HG02642 (cell line): ENCODE measurements around the gene TRAIP.

Experiments used
- ATAC-seq: cut with Tn5 transposase; IDR thresholded peaks from one replicate; pipeline ENCODE4 v1.9.1; 2021; ENCODE audit warnings: mild to moderate bottlenecking; ENCODE audit not compliant: unreplicated experiment, poor library complexity

TRAIP gene

DNA sequence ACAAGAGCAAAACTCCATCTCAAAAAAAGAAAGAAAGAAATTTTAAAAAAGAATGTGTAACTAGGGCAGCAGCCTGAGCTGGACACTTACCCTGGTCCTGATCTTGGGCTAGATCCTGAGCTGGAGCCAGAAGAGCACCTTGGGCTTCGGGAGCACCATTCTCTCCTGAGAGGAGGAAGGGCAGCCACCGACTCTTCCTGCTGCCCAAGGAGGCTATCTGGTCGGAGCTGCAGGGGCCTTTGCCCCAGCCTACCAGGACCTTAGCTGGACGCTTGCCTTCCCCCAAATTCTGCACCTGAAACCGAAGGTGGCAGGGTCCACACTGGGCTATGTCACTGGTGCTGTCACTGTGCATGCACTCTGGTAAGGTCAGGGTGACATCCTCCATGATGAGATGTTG lies 20.2 kb upstream of the TRAIP start:
- ATAC-seq = no peak

DNA sequence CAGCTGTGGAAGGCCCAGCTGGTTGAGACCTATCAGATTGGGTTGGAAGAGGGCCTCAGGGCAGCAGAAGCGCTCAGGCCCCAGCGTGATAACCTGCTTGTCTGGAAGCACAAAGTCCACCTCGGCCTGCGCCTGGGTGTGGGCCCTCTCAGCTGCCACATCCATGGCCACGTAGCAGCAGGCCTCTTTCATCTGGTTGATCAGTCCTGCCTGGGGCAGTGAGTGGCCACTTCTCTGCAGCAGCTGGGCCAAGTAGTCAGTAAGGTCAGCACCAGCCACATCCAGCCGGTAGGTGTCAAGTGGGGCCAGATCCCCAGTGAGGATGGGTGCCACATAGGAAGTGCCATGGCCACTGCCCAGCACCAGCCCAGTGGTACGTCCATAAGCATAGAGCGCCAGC lies 17.3 kb upstream of the TRAIP start:
- no peak for ATAC-seq

DNA sequence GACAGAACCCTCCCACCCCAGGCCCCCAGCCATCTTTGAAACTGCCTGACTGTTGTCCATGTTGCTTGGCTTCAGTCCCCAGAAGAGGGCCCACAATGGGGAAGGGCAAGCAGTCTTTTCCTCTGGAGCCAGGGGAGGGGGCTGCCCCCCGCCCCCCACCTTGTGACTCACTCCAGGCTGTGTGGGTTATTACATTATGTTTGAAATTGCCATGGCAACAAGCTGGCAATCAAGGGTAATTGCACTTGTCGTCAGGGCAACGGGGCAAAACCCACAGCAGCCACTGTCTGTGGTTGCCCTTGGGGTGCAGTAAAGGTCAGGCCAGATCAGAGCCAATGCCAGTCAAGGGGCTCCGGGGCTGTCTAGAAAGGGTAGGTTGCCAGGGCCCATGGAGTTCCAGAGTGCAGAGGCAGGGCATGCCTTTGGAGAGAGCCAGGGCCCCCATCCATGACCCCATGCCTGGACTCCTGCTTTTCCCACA lies 16.5 kb upstream of the TRAIP start:
- ATAC-seq = no peak

DNA sequence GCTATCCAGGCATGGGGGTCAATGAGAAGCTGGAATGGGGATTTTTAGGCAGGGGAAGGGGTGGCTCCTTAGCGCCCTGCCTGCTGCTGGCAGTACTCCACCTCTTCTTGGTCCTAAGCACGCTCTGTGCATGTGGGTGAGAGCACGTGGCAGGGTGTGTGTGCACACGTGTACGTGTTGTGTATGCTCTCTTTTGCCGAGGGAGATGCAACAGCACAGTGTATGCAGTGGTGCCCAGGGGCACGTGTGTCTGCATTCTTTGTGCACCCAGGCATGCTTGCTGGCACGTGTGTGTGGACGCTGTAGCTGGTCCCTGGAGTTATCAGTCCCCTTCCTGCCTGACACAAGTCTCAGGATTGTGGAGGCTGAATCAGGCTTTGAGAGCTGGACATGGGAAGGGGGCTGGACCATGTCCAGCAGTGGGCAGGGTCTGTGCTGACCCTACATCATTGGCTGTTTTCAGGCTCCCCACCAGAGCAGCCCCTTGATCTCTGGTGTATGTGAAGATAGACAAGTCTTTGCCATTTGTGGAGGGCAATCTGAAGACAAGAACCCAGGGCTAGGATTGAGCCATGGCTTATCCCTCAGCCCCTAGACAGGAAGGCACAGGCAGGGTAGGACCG lies 15.3 kb upstream of the TRAIP start:
- ATAC-seq = no peak

DNA sequence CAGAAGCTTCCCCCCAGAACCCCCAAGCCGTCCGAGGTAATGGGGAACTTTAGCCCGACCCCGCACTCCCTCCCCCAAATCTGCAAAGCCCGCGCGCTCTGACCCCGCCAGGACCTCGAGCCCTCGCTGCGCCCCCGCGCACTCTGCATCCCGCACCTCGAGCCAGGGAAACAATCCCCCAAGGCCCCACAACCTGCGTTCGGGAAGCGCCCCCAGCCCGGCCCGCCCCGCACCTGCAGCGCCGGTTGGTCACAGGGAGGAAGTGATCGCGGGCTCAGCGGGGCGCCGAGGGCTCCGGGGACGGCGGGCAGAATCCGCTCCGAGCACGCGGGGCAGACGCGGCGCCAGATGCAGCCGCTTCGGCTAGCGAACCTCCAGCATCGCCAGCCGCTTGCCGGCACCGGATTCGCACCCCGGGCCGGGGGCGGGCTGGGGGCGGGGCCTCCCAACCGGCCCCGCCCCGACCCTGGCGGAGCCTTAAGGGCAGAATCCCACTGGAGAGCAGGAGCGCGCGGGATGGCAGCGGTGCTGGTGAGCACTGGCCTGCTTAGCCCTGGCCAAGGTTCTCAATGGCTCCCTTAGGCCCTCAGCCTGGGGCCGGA lies 13.3 kb upstream of the TRAIP start, which contains the start of gene CAMKV:
Gene CAMKV (minus strand): TSS at position 382 of the 602 bp plus-strand sequence. CDS start 7,518 bp downstream, outside the sequence.
- ATAC-seq = no peak

DNA sequence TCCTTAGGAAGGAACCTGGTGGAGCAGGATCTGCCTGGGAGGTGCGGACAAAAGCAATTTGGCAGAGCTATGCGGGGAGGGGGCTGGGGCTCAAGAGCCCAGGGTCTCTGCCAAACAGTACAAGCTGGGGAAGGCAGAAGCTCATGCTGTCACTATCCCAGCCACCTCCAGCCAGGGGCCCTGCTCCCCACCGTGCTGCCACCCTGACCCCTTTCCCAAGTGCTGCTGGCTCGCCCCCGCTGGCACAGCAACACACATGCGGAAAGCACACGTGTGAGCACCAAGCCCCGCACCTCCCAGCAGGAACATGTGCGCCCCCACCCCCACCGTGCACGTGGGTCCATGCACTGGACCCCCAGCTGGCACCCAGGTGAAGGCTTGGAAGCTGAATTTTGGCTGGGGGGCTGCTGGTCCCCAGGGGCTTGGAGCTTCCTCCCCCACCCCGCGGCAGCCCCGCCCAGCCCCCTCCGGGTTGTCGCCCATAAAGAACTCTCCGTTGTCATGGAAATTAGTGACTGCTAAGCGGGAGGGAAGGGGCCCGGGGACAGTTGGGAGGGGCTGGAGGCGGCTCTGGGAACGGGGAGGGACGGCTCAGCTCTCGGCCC lies 12.6 kb upstream of the TRAIP start:
- ATAC-seq = no peak

DNA sequence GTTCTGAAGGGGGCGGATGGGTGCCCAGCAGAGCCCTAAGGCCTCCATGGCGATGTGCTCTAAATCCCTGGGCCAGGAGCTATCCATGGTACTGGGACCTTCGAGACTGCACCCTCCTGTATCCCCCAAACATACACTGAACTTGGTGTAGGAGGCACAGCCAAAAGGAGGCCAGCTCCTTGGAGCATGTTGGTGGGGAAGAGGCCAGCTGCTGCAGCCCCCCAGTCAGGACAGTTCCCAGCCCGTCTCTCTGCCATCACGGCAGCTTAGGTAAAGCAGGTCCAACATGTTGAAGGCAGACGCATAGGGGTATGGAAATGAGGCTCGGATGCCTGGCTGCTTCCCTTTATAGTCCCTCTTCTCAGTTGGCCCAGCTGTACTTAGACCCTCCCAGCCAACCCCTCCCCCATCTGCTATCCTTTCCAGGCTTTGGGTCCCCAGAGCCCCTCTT lies 11.5 kb upstream of the TRAIP start:
- no peak for ATAC-seq

DNA sequence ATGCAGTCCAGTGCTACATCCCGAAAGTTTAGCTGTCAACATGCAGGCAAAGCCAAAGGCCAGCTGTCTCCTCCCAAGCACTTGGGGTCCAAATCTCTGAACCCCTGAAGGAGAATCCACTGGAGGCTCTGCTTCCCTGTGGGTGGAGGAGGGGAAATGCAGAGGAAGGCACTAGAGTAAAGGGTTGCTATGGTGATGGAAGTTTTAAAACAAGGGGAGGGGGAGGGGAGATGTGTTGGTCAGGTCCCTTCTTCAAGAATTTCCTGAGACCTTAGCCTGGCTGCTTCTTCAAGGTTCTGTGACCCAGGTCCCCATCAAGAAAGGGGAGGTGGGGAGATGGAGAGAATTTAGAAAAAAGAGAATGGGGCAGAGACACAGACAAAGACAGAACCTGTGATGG lies 11.0 kb upstream of the TRAIP start:
- no peak for ATAC-seq

DNA sequence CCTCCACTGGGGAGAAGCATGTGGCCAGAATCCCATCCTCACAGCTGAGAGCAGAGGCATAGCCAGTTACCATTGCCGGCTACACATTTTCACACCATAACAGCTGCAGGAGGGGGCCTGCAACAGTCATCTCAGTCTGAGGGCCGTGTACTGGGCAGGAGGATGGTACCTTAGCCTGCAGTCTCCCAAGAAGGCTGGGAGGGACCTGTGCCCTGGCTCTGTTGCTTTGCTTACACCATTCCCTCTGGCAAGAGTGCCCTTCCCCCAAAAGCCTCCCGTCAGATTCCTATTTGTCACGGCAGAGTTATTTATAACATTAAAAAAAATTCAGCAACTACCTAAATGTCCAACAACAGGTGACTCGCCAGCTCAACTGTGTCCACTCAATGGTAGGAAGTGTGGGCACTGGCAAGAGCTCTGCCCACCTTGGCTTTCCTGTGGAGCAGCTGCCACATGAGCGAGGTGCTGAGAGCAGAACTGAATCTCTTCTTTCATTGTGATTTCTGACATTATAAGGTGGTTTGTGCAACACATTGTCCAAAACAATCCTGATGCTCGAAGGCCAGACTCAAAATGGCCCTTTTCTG lies 8.9 kb upstream of the TRAIP start:
- ATAC-seq = no peak

DNA sequence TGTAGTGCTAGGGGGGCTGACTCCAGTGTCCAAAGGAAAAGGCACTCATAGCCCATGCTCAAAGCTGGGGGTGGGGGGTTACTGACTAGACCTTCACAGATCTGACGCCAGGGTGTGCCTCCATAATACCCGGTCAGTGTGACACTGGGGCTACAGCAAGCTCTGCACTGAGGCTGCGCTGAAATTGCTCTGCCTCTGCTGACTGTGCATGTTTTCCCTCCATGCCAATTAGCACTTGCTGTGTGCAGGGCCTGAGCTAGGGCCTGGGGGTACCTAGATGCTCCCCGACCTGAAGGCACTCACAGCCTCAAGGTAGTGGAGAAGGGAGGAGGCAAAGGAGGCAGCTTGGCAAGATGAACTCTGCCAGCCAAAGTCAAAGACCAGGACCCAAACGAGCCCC lies 8.1 kb upstream of the TRAIP start:
- ATAC-seq = no peak

DNA sequence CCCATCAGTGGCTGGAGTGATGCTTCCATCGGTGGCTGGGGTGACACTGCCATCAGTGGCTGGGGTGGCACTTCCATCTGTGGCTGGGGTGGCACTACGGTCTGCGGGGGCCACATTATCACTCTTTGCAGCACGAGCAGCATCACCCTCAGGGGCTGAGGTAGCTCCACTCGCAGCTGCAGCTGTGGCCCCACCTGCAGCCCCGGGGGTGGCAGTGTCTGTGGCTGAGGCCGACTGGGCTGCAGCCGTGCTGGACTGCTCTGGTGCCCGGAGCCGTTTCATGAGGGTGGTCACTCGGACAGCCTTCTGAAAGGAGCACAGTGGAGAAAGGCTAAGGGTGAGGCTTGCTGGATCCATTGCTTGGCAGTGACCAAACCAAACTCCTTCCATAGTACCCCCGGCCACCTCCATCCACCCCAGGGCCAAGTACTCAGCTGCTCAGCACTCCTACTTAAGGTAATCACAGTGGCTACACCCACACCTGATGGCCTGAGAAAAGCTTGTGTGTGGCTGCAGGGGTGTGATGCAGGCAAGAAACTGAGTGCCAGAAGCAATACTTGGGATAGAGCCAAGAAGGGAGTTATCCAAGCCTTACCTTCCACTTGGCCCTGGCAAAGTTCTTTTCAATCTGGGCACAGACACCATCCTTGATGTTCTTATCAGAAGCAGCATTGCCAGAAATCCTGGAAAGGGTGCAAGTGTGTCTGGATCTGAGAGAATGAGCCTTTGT lies 3.4 kb upstream of the TRAIP start:
- no peak for ATAC-seq

DNA sequence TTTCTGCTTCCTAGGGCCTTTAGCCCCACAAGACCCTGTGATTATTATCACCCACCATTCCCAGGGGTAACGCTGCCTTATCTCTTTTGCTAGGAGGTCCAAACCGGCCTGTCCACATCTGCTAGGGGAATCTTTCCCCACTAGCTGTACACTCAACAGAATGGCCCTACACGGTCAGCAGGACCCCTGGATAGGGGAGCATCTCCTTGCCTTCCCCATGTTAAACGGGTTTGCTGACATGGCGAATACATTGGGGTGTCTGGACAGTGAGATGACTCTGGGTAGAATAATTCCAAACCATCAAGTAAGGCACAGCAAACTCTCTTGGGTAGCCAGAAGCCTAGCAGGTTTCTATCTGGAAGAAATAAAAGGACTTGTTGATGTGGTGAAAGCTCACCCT lies 702 bp downstream of the TRAIP start:
- no peak for ATAC-seq

DNA sequence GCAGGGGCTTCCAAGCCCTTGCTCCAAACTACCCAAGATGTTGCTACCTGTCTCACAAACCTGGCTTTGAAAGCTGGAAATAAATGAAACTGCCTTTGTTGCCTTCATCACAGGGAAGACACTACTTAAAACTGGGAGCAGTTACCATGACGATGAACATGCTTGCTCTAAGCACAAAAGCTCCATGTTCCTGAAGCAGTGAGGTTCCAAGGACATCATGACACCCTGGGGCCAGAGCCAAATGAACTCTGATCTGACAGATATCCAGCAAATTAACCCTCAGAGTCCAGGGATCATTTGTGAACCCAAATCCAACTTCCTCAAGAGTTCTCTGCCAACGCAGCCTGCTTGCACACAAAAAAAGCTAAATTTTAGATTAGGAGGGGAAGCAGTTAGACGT lies 10.7 kb downstream of the TRAIP start:
- ATAC-seq = no peak

DNA sequence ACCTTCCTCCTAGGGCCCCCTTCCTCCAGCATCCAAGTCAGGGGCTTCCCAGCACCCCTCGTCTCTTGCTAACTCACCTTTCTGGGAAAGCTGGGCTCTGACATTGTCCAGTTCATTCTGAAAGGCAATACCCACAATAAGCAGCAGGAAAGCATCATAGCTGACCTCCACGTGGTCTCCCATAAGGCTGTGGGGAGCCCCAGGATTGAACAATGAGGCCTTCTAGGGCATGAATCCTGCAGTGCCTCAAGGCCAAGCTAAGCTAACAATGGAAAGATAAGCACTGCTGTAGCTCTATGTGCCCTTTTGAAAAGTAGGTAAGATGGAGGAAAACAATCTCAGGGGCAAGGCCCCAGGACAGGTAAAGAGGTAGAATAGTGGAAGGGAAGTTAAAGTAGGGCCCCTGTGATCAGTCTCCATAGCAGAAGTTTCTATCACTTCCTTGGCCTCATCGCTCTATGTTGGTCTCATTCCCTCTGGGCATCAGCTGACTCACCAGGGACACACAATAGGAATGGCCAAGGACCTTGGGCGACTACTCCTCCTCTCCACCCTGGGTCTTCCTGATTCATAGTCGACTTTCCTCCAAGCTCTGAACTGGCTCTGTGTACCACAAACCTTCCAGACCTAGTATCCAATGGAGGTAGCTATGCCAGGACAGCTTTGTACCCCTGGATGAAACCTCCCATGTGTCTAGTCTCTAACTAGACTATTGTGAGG lies 11.7 kb downstream of the TRAIP start:
- no peak for ATAC-seq

DNA sequence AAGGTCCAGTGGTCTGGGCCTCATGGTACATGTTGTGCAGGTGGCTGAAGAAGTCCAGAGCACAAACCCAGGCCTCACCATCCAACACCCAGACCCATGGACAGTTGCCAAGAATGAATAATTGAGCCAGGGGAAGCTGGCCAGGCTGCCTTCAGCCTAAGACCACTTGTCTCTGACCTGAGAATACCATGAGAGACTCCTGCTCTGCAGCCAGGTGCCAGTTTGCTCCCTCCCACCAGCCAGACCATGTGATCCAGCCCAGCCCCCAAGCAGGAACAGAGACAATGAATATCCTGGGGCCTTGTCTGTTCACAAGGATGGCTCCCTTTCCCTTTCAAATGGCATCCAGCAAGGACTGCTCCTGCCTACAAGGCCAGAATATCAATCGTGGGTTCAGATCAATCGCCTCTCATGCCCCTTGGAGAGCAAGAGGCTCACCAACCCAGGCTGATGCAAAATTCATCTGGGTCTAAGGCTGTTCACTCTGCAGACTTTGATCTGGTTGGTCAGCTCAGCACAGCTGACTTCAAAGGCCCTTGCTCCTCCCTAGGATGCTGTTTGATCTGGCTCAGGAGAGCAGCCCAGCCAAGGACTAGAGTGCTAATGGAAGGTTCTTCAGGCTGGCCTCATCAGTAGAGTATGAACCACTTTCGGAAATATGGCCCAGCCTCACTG lies 13.4 kb downstream of the TRAIP start:
- no peak for ATAC-seq

DNA sequence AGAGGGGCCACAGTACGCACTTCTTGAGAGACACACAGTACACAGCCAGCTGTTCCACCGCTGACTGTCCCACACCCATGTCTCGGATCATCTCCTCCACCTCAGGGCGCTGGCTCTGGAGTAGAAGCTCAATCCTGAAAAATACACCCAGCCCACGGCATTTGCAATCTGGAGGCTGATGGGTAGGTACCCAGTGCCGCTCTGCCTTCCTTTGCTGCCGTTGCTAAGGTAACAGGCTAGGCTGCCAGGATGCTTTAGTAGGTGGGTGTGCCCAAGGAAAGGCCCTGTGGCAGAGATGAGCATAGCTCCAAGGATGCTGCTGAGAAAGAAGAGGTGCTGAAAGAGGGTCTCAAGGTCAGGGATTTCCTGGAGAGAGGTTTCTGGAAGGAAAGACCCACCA lies 14.6 kb downstream of the TRAIP start:
- no peak for ATAC-seq

DNA sequence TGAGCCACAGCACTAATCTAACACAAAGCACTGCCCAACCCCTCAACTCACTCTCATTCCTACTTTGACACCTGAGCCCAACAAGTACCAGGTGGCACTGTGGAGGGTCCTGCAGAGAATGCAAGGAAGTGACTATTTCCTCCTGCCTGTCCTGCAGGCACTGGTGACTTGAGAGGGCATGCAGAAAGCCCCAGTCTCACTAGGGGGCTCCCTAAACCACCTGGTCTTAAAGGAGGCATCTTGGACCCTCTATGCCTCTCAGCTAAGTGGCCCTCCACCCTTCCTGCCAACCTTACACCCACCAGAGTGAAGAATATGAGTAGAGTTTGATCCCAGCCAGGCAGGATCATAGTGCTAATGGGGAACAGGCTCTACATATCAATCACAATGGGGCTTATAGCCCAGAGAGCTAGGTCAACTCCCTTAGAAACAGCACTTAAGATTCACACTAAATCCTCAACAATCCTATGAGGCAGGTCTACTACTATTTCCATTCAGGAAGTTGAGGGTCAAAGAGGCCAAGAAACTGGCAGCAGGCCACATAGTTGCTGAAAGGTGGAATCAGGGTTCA lies 15.2 kb downstream of the TRAIP start:
- ATAC-seq = no peak

DNA sequence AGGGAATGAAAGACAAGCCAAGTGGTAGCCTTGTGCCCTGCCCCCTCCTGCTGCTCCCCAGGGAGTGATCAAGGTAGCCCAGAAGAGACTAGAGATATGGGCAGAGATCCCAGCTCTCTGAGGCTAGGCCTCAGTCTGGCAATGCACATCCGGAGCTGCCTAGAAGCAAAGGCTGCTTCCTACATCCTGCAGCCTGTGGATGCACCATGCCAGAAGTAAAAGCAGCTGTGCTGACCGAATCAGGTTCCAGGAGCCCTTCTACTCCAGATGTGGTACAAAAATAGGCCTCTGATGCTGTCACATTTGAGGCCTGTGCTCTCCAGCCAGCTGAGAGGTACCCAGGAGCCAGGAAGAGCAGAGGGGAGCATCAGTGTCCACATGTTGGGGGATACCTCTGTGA lies 16.0 kb downstream of the TRAIP start:
- no peak for ATAC-seq

DNA sequence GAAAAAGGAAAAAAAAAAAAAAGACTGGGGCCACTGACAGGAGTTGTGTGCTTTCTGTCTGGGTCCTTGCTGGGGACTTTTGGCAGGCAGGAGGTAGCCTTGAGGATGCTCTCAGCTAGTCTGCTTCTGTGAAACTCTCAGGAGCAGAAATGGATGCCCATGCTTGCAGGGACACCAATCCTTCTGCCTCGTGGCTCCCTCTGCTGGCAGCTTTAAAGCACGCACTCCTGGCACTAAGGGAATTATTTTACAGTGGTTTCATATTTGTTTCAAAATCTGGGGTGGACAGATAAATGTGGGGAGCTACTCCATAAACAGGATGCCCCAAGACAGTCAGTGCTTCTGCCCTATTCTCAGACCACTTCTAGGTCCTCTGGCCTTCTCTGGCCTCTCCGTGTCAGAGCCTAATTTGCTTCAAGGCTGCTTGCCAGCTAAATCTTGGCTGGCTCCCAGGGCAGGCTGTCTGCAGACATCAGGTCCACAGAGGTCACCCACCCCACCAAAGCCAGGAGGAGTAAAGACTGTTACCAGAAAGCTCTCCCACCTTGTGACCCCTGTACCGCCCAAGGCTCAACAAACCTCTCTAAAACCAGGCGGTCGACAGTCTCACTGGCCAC lies 17.1 kb downstream of the TRAIP start:
- no peak for ATAC-seq
